Muscle of back (tissue), 13 donors: ENCODE data around the gene UBE2U. TPM values are rescaled to one million over a fixed set of nuclear protein-coding genes. Genes with fewer than 3 reads are reported as not detected.

Experiments used
- DNase-seq, 3 donors: peaks; one replicate each; pipeline versions ENCODE4 v3.0.0 to v3.0.0-alpha.2; 2013
- long read RNA-seq, 9 donors: transcript quantifications; one replicate each; lab custom pipeline, GENCODE V29; 2026
- polyA plus RNA-seq, 10 donors: library from polyadenylated mRNA; unstranded; fragments of 120-200 nt; gene quantifications; one replicate each; pipeline ENCODE4 v1.2.1, GENCODE V29; 2013; ENCODE audit not compliant: insufficient read length in 10 of 10

UBE2U gene
- polyA plus RNA-seq = not detected
- long read RNA-seq, donor 1 = 0 reads
- long read RNA-seq, donor 2 = 0 reads
- long read RNA-seq, donor 3 = 0 reads
- long read RNA-seq, donor 4 = 0 reads
- long read RNA-seq, donor 5 = 0 reads
- long read RNA-seq, donor 6 = 0 reads
- long read RNA-seq, donor 7 = 0 reads
- long read RNA-seq, donor 8 = 0 reads
- long read RNA-seq, donor 9 = 0 reads

DNA sequence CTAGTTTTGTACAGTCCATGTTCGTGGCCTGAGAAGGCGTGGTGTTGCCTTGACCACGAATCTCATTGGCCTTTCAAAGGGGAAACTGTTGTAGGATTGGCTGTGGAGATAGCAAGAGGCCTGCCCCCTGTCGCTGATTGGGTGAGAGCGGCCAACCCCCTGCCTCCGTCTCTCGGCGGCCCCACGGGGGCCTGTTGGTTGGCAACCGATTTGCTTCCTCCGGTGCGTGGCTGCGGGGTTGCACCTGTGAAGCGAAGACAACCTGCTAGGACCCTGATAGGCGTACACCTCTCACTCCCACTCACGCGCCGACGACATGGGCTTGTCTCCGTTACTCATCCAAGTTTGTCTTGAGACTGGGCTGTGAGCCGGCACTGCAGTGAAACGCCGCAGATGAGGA lies at the start of gene UBE2U:
UBE2U (plus strand) TSS at position 204 of the 400 bp plus-strand sequence. CDS start 428 bp downstream, outside the sequence.
- no peak for DNase-seq

GRCh38 chr1:64155278-64155677 lies 48.1 kb upstream of the UBE2U start:
- no peak for DNase-seq

- DNase-seq = no peak
Measured at GRCh38 chr1:64161357-64161941, 42.0 kb upstream of the UBE2U start.

DNA sequence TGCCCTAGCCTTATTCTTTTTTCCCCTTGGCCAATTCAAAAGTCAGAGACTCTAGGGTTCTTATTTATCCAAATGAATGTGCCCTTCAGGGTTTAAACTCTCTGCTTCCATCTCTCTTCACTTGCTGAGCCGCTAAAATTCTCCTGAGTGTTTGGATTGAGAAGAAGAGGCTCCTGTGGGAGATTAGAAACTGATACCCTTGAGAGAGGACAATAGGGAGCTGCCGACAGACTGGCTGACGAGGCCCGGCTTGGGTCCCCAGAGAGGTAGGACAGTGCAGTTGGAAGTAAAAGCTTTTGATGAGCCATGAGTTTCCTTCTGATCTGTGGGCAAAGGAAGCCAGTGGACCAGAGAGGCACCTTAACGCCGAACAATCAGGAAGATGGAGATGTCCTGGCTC lies 41.3 kb upstream of the UBE2U start:
- no peak for DNase-seq

- no peak for DNase-seq
Measured at GRCh38 chr1:64162804-64163203, 40.6 kb upstream of the UBE2U start.

DNA sequence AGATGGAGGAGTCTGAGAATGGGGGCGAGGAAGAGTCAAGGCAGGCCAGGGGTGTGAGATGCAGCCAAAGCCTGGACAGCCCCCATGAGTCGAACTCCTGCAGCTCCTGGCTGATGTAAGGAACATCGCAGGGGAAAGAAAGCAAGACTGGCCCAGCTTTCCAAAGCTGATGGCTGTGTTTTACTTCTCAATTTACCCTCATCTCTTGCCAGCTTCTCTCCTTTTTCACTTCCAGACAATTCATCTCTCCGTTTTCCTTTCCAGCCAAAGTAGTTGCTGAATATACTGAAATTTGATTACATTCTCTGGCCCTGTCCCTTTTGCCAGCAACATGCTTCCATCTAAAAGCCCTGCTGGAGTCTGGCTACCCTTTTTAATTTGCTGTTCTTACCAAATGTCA lies 40.0 kb upstream of the UBE2U start:
- peak in 2 of 3 donors; percentile 62 to 80 for DNase-seq

- DNase-seq = peak in 1 of 3 donors; percentile 80
Measured at GRCh38 chr1:64163970-64164369, 39.5 kb upstream of the UBE2U start.

- peak in 1 of 3 donors; percentile 54 for DNase-seq
Measured at GRCh38 chr1:64166629-64167028, 36.8 kb upstream of the UBE2U start.

DNA sequence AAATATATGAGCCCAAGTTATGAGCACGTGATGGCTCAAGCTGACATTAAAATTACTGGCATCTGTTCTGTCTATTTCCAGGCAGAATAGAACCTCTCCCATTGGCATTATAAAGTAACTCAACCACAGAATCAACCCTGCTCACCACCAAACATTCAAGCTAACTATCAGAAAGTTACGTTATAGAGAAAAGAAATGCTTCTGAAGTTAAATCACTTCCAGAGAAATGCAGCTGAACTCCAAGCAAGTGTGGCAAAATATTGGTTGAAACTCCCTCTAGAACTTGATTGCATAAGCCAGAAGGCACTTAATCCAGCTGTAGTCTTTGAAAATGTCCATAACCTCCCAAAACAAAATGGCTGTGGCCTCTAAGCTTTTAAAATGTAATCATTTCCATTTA lies 36.2 kb upstream of the UBE2U start:
- no peak for DNase-seq

- DNase-seq = no peak
Measured at GRCh38 chr1:64171246-64171645, 32.2 kb upstream of the UBE2U start.

DNA sequence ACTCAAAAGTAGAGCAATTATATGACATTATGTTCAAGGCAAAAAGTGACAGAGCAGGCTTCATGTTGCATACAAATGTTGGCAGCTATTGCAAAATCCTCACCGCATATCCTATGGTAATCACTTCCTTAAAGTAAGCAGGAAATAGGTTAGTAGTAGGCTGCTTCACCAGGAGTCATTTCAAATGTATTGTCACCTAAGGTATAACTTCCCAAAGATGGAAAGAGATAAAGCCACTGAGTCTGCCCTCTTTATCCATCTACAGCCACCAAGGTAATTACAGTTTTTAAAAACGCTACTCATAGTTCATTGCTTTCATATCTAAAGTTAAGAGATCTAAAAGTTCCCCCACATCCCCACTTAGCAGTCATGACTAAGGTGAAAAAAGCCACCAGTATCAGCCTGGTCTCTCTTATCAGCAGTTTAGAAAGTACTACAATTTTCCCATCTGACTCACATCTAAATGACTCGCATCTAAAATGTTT lies 31.6 kb upstream of the UBE2U start:
- no peak for DNase-seq

- DNase-seq = peak in 2 of 3 donors; percentile 66 to 87
Measured at GRCh38 chr1:64172458-64172983, 30.9 kb upstream of the UBE2U start.

GRCh38 chr1:64173336-64173940 lies 30.0 kb upstream of the UBE2U start:
- peak in 1 of 3 donors; percentile 69 for DNase-seq

DNA sequence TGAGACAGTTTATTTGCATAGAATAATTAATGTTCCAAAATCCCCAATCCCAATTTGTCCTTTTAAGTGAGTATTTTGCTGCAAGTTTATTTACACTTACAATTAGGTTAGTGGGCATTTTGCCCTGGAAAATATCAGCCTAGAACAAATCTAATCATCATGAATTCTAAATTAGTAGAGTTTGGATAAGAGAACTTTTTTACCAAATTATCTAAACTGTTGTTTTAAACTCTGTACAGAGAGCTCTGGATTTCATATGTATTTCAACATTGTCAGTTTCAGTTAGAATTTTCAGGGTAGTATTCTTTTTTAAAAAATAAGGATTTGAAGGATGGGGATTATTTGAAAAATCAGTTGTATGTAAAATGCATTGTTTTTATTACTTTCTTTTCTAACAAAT lies 27.8 kb upstream of the UBE2U start:
- DNase-seq = no peak

GRCh38 chr1:64176659-64177058 lies 26.8 kb upstream of the UBE2U start:
- DNase-seq = no peak

DNA sequence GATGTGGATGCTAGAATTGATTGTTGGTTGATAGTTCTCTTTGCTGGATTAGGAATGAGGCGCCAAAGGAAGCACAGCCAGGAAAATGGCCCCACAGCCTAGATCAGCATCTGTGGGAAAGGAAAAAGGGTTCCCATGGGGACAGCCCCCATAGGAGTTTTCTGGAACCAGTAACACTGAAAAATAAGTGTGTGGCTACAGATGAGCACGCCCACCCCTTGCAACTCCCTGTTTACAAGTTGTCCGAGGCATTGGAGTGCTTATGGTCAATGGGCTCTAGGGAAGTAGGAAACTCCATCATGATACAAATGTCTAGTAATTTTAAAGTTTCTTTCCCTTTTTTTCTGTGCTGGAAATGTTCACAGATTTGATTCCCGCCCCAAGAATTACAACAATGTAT lies 23.8 kb upstream of the UBE2U start:
- peak in 1 of 3 donors; percentile 70 for DNase-seq

DNA sequence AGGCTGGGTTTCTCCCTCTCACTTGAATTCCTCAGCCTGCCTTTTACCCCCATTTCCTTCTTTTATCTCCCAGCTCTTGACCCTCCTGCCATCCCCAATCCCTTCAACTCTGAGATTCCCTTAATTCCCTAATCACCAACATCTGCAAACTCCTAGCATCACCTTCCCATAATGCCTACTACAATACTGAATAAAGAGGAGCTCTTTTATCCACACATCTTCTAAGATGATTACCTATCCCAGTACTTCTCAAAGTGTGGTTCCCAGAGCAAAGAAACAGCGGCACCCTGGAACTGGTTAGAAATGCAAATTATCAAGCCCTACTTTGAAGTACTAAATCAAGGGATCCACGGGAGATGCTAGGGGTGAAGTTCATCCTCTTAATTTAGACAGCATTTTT lies 21.2 kb upstream of the UBE2U start:
- no peak for DNase-seq

GRCh38 chr1:64183395-64184002 lies 19.9 kb upstream of the UBE2U start:
- peak in 1 of 3 donors; percentile 64 for DNase-seq

DNA sequence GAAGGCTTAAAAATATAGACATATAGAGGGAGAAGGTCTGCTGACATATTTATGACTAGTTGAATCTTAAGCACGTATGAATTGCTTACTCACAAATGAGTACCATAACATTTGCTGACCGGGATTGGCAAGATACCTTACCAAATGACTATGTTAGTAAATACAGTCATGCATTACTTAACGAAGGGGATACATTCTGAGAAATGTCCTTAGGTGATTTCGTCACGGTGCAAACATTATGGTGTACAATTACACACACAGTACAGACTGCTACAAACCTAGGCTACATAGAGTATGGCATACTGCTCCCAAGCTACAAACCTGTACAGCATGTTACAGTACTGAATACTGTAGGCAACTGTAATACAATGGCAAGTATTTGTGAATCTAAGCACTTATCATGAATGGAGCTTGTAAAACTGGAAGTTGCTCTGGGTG lies 19.4 kb upstream of the UBE2U start:
- peak in 1 of 3 donors; percentile 61 for DNase-seq

GRCh38 chr1:64186138-64186897 lies 17.1 kb upstream of the UBE2U start:
- peak in 1 of 3 donors; percentile 37 for DNase-seq

GRCh38 chr1:64186898-64187280 lies 16.5 kb upstream of the UBE2U start:
- DNase-seq = no peak

DNA sequence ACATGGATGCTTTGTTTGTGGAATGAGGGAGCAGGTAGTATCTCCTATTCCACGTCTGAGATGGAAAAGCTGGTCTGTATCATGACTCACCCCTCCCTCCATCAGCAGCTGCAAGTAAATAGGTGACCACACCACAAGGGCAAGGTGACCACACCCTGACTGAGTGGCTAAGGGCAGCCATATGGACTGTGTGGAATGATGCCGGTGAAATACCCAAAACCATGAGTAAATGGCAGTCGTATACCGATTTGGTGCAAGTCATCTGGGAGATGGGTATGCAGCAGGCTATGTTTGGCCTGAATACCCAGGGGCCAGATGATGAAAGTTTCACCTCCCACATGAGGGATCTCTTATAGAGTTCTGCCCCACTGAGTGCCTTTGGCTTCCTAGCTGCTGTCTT lies 15.8 kb upstream of the UBE2U start:
- no peak for DNase-seq
